HG03108 (cell line): ENCODE data around the gene ZFYVE26.
"Not testable (repeated sequence)": the region's sequence is repeated elsewhere in the genome, so short reads cannot be mapped to it uniquely, and the experiment has no call there.

Source experiments
- ATAC-seq: cut with Tn5 transposase; IDR thresholded peaks from one replicate; pipeline ENCODE4 v1.9.1; 2021; ENCODE audit warnings: moderate library complexity; ENCODE audit not compliant: unreplicated experiment

The ZFYVE26 gene

DNA sequence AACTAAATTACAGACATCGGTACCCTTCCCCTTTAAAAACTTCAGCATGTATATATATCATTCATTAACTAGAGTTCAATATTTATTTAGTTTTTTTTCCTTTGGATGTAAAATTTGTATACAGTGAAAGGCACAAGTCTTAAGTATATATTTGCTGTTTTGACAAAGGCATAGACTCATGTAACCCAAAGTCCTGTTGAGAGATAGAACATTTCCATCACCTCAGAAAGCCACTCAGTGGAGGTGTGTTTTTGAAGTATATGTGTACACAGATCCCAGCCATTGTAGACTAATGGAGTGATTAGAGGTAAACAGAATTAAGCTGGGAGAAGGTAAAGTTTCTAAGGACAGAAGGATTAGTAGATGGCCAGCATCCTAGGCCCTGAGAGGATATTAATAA, 99.3 kb downstream of the ZFYVE26 start:
- ATAC-seq, result no peak

DNA sequence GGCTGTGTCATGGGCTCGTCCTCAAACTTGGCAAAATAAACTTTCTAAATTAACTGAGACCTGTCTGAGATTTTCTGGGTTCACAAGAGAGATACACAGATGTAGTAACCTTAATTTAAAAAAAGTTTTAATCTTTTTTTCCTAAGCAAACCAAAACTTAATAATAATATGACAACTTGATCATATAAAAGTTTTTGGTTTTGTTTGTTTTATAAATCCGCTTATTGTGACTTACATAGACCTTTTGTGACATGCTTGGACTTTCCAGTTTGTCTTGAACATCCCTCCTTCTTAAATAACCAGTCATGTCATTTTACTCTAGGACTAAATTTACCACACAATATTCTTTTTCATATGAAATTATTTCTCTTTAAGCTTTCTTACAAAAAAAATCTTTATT, 106.2 kb downstream of the ZFYVE26 start:
- no peak for ATAC-seq

DNA sequence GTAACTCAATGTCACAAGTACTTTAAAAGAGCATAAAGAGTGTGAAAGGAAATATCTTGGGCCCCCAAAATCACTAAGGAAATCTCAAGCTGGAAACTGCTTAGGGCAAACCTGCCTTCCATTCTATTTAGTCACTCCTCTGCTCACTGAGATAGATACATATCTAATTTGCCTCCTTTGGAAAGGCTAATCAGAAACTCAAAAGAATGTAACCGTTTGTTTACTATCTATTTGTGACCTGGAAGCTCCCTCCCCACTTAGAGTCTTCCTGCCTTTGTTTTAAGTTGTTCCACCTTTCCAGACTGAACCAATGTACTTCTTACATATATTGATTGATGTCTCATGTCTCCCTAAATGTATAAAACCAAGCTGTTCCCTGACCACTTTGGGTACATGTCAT, 106.6 kb downstream of the ZFYVE26 start:
- not testable (repeated sequence) for ATAC-seq

DNA sequence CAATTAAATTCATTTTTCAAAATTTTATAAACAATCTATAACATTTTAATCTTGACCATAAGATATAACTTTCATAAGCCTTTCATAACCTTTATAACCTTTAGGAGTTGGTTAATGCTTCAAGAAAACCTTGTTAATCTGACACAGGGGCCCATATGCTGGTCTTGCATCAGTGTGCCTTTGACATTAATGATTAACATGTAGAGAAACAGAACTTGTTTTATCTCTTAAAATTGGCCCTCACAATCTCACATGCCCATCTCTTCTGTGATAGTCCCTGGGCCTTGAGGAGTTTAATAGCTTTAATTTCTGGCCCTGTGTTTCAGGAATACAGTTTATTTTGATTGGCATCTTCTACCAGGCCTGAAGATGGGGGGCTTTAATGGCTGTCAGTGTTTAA, 107.0 kb downstream of the ZFYVE26 start:
- not testable (repeated sequence) for ATAC-seq

DNA sequence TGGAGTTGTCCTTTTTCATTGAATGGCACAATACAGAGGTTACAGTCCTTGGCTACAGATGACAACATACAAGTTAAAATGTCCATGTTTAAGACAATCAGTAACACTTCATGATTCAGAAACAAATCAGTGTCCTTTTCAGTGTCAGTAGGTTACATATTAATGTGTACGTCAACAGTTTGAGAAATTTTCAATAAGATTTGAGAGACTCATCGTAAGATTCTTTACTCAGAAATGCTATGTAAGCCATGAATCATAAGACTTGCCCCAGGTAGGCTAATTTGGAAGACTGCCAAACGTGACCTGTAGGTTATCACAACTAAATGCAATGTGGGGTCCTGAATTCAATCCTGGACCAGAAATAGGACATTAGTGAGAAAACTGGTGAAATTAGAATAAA, 111.2 kb downstream of the ZFYVE26 start:
- no peak for ATAC-seq

DNA sequence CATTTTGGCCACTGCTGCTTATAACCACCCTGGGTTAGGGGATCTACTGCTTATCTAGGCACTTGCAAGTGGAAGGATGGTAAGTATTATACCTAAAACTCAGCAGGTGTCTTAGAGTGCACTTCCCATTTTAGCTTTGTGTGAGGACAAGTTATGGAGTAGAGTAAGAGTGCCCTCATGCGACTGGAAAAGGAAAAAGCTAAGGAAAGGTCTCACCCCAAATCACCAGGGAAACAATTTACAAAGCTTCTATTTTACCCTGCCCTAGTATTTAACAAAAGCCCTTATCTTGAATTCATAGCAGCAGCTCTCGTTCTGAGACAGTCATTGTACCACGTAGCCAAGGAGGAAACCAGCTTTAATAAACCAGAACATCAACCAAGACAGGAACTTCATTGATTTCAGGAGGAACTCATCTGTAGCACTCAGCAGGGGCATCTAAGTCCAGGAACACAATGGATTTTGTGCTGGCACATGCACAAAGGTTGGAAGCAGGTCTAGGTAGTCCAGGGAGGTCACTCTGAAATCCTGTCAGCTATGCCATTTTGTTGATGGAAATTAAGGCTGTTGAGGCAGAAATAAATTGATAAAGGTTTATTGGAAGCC, 111.8 kb downstream of the ZFYVE26 start:
- no peak for ATAC-seq

DNA sequence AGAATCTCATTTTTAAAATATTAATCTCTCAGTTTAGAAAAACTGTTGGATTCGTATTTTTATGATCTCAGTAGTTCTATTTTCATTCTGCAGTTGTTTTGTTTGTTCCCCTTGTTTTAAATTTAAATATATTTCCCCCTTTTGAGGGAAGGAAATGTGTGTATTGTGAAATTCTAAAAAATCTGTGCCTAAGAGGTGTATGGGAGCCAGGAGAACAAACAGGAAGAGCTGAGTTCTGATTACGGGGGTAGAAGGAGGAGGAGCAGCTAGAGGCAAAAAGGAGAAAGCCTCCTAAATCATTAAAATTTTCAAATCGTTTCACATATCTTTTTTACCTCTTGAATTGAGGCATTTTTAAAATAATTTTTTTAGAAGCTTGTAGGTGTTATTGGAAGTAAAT, 112.4 kb downstream of the ZFYVE26 start:
- no peak for ATAC-seq

DNA sequence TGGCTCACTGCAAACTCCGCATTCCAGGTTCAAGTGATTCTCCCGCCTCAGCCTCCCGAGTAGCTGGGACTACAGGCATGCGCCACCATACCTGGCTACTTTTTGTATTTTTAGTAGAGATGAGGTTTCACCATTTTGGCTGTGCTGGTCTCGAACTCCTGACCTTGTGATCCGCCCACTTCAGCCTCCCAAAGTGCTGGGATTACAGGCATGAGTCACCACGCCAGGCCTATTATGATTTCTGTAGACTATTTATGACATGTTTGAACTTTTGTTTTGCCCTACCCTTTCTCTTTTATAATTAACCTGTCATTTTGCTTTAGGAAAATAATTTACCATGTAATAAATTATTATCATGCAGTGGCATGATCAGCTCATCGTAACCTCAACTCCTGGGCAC, 114.9 kb downstream of the ZFYVE26 start, which contains the start of gene RDH12:
RDH12 (plus strand) TSS at position 395 of the 400 bp plus-strand sequence. CDS start 20,757 bp downstream, outside the sequence.
- not testable (repeated sequence) for ATAC-seq

DNA sequence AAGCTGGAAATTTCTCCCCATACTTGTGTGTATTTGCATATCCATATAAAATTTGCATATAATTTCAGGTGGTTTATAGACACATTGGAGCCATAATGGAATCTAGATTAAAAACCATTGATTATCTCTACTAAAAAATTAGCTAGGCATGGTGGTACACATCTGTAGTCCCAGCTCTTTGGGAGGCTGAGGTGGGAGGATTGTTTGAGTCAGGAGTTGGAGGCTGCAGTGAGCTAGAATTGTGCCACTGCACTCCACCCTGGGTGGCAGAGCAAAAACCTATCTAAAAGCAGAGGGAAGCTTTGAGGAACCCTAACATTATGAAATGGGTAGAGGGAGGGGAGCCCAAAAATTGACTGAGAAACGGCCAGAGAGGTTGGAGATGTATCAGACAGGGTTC, 118.2 kb downstream of the ZFYVE26 start:
- ATAC-seq, result no peak

DNA sequence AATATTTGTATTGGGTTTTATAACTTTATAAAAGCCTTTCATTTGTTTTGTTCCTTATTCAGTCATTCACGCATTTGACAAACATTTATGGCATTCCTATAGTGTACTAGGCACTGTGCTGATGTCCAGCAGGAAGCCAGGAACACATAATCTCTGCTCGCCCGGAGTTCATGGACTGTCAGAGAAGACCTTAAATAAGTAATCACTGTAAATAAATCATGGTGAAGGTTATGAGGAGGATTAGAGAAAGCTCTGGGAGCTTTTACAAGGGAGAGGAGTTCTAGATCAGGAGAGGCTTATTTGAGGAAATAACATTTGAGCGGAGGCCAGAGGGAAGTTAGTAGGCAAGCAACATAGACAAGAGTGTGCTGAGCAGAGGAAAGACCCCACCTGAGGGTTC, 119.4 kb downstream of the ZFYVE26 start:
- no peak for ATAC-seq
